Neural cell (in vitro differentiated cells): Measurements from ENCODE around the gene PPFIA4.

Experiments
- CTCF ChIP-seq: fragments of 450-650 bp; IDR thresholded peaks from 2 replicates; pipeline ENCODE4 v1.5.1; 2014; ENCODE audit warnings: antibody characterized with exemption, mild to moderate bottlenecking, moderate library complexity; ENCODE audit not compliant: poor library complexity, severe bottlenecking
- EP300 ChIP-seq: fragments of 450-650 bp; conservative IDR thresholded peaks from 2 replicates; pipeline ENCODE4 v1.6.1; 2014; ENCODE audit warnings: antibody characterized with exemption, mild to moderate bottlenecking, moderate library complexity; ENCODE audit not compliant: poor library complexity, severe bottlenecking
- EZH2 ChIP-seq: fragments of 200-600, 300-800 bp; shearing (Covaris generic), sonication (generic); IDR thresholded peaks from 2 replicates; pipeline ENCODE4 v1.6.1; 2014; ENCODE audit warnings: antibody characterized with exemption, low read length, borderline replicate concordance, mild to moderate bottlenecking; ENCODE audit not compliant: insufficient read depth, poor library complexity, severe bottlenecking
- MXI1 ChIP-seq: fragments of 450-650 bp; conservative IDR thresholded peaks from 2 replicates; pipeline ENCODE4 v1.6.1; 2014; ENCODE audit warnings: antibody characterized with exemption, mild to moderate bottlenecking; ENCODE audit not compliant: poor library complexity, severe bottlenecking
- POLR2AphosphoS5 ChIP-seq: IDR thresholded peaks from 2 replicates; pipeline ENCODE4 v1.6.1; 2012
- REST ChIP-seq: IDR thresholded peaks from 2 replicates; pipeline ENCODE4 v1.6.1; 2012; ENCODE audit warnings: borderline replicate concordance
- SMC3 ChIP-seq: fragments of 450-650 bp; conservative IDR thresholded peaks from 2 replicates; pipeline ENCODE4 v1.6.1; 2014; ENCODE audit warnings: antibody characterized with exemption, mild to moderate bottlenecking, moderate library complexity; ENCODE audit not compliant: poor library complexity
- TAF1 ChIP-seq: IDR thresholded peaks from 2 replicates; pipeline ENCODE4 v1.6.1; 2012; ENCODE audit warnings: low read depth

GRCh38 chr1:203074610-203075009 lies 48.3 kb downstream of the PPFIA4 start:
- TF ChIP-seq CTCF (no peak), EP300 (no peak), MXI1 (no peak), POLR2AphosphoS5 (no peak), TAF1 (no peak), SMC3 (no peak), EZH2 (no peak), REST (no peak)
